GM23338 (cell line): Measurements from ENCODE around the gene THADA.

Experiments used
- CREB1 ChIP-seq: fragments of 250-450 bp; sonication (Bioruptor Pico); IDR thresholded peaks from 2 replicates; pipeline ENCODE4 v1.5.0; 2020; ENCODE audit warnings: low read depth, mild to moderate bottlenecking, moderate library complexity
- EZH2 ChIP-seq: fragments of 200-600 bp; sonication (generic); IDR thresholded peaks from one replicate; pipeline ENCODE4 v1.8.0; 2017; ENCODE audit warnings: antibody characterized with exemption, mild to moderate bottlenecking, low read depth; ENCODE audit not compliant: unreplicated experiment
- EZH2phosphoT487 ChIP-seq: fragments of 200-600 bp; sonication (generic); IDR thresholded peaks from one replicate; pipeline ENCODE4 v1.8.1; 2018; ENCODE audit warnings: antibody characterized with exemption; ENCODE audit not compliant: unreplicated experiment
- JUNB ChIP-seq: IDR thresholded peaks from one replicate; pipeline ENCODE4 v1.6.1; 2016; ENCODE audit warnings: antibody characterized with exemption; ENCODE audit not compliant: unreplicated experiment
- NANOG ChIP-seq: IDR thresholded peaks from 2 replicates; pipeline ENCODE4 v1.6.1; 2016; ENCODE audit warnings: antibody characterized with exemption, borderline replicate concordance
- POLR2AphosphoS5 ChIP-seq: IDR thresholded peaks from 2 replicates; pipeline ENCODE4 v1.6.1; 2016; ENCODE audit warnings: antibody characterized with exemption, low read depth
- ZNF114 ChIP-seq: fragments of 250-450 bp; sonication (Bioruptor Pico); IDR thresholded peaks from 2 replicates; pipeline ENCODE4 v1.5.0; 2020; ENCODE audit warnings: mild to moderate bottlenecking, moderate library complexity
- ZNF331 ChIP-seq: fragments of 250-450 bp; sonication (Bioruptor Pico); IDR thresholded peaks from 2 replicates; pipeline ENCODE4 v1.5.0; 2020; ENCODE audit warnings: low read depth, mild to moderate bottlenecking, moderate library complexity
- TF ChIP-seq, protein P1 (sequence below): IDR thresholded peaks from one replicate; pipeline ENCODE4 v1.6.1; 2018; ENCODE audit warnings: antibody characterized with exemption; ENCODE audit not compliant: unreplicated experiment
- TF ChIP-seq, protein P2 (sequence below), 2 experiments: fragments of 200-600 bp in 1 of 2; sonication (generic) in 1 of 2; conservative IDR thresholded peaks; 2 replicates each; pipeline versions ENCODE4 v1.5.1 to v1.6.1; 2016 to 2017; ENCODE audit warnings: antibody characterized with exemption in 2 of 2, low read depth in 2 of 2, mild to moderate bottlenecking in 2 of 2, moderate library complexity in 1 of 2
- TF ChIP-seq, protein P3 (sequence below): IDR thresholded peaks from 2 replicates; pipeline ENCODE4 v1.6.1; 2016; ENCODE audit warnings: antibody characterized with exemption
- TF ChIP-seq, protein P4 (sequence below): fragments of 250-450 bp; sonication (Bioruptor Pico); IDR thresholded peaks from 2 replicates; pipeline ENCODE4 v1.5.0; 2020; ENCODE audit warnings: mild to moderate bottlenecking, moderate library complexity

DNA sequence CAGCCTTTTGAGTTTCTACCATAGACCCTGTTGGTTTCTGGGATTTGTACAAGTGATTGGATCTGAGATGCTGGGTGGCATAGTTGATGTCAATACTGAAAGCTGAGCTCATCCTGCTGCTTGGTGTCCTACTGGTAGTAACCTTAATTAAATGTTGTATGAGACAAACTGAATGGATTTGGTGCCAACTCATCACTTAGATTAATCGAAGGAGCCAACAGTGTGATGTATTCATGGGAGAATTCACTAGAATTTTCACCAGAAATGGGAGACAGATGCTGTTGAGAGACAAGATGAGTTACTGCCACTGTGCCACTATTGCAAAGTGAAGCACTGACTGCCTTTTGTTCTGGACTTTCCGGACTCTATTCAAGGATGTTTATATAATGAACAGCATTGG, 158.5 kb downstream of the THADA start:
- TF ChIP-seq, protein P1, sequence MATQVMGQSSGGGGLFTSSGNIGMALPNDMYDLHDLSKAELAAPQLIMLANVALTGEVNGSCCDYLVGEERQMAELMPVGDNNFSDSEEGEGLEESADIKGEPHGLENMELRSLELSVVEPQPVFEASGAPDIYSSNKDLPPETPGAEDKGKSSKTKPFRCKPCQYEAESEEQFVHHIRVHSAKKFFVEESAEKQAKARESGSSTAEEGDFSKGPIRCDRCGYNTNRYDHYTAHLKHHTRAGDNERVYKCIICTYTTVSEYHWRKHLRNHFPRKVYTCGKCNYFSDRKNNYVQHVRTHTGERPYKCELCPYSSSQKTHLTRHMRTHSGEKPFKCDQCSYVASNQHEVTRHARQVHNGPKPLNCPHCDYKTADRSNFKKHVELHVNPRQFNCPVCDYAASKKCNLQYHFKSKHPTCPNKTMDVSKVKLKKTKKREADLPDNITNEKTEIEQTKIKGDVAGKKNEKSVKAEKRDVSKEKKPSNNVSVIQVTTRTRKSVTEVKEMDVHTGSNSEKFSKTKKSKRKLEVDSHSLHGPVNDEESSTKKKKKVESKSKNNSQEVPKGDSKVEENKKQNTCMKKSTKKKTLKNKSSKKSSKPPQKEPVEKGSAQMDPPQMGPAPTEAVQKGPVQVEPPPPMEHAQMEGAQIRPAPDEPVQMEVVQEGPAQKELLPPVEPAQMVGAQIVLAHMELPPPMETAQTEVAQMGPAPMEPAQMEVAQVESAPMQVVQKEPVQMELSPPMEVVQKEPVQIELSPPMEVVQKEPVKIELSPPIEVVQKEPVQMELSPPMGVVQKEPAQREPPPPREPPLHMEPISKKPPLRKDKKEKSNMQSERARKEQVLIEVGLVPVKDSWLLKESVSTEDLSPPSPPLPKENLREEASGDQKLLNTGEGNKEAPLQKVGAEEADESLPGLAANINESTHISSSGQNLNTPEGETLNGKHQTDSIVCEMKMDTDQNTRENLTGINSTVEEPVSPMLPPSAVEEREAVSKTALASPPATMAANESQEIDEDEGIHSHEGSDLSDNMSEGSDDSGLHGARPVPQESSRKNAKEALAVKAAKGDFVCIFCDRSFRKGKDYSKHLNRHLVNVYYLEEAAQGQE: no peak
- TF ChIP-seq, protein P2, sequence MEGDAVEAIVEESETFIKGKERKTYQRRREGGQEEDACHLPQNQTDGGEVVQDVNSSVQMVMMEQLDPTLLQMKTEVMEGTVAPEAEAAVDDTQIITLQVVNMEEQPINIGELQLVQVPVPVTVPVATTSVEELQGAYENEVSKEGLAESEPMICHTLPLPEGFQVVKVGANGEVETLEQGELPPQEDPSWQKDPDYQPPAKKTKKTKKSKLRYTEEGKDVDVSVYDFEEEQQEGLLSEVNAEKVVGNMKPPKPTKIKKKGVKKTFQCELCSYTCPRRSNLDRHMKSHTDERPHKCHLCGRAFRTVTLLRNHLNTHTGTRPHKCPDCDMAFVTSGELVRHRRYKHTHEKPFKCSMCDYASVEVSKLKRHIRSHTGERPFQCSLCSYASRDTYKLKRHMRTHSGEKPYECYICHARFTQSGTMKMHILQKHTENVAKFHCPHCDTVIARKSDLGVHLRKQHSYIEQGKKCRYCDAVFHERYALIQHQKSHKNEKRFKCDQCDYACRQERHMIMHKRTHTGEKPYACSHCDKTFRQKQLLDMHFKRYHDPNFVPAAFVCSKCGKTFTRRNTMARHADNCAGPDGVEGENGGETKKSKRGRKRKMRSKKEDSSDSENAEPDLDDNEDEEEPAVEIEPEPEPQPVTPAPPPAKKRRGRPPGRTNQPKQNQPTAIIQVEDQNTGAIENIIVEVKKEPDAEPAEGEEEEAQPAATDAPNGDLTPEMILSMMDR (conservative IDR thresholded peaks at IDR 0.05; ENCODE audit: low read depth in 2 of 2): no peak
- TF ChIP-seq POLR2AphosphoS5: no peak
- TF ChIP-seq CREB1: no peak
- TF ChIP-seq, protein P3, sequence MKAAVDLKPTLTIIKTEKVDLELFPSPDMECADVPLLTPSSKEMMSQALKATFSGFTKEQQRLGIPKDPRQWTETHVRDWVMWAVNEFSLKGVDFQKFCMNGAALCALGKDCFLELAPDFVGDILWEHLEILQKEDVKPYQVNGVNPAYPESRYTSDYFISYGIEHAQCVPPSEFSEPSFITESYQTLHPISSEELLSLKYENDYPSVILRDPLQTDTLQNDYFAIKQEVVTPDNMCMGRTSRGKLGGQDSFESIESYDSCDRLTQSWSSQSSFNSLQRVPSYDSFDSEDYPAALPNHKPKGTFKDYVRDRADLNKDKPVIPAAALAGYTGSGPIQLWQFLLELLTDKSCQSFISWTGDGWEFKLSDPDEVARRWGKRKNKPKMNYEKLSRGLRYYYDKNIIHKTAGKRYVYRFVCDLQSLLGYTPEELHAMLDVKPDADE: no peak
- no peak for TF ChIP-seq EZH2phosphoT487
- TF ChIP-seq EZH2: no peak
- no peak for TF ChIP-seq NANOG
- no peak for TF ChIP-seq JUNB
- TF ChIP-seq, protein P4, sequence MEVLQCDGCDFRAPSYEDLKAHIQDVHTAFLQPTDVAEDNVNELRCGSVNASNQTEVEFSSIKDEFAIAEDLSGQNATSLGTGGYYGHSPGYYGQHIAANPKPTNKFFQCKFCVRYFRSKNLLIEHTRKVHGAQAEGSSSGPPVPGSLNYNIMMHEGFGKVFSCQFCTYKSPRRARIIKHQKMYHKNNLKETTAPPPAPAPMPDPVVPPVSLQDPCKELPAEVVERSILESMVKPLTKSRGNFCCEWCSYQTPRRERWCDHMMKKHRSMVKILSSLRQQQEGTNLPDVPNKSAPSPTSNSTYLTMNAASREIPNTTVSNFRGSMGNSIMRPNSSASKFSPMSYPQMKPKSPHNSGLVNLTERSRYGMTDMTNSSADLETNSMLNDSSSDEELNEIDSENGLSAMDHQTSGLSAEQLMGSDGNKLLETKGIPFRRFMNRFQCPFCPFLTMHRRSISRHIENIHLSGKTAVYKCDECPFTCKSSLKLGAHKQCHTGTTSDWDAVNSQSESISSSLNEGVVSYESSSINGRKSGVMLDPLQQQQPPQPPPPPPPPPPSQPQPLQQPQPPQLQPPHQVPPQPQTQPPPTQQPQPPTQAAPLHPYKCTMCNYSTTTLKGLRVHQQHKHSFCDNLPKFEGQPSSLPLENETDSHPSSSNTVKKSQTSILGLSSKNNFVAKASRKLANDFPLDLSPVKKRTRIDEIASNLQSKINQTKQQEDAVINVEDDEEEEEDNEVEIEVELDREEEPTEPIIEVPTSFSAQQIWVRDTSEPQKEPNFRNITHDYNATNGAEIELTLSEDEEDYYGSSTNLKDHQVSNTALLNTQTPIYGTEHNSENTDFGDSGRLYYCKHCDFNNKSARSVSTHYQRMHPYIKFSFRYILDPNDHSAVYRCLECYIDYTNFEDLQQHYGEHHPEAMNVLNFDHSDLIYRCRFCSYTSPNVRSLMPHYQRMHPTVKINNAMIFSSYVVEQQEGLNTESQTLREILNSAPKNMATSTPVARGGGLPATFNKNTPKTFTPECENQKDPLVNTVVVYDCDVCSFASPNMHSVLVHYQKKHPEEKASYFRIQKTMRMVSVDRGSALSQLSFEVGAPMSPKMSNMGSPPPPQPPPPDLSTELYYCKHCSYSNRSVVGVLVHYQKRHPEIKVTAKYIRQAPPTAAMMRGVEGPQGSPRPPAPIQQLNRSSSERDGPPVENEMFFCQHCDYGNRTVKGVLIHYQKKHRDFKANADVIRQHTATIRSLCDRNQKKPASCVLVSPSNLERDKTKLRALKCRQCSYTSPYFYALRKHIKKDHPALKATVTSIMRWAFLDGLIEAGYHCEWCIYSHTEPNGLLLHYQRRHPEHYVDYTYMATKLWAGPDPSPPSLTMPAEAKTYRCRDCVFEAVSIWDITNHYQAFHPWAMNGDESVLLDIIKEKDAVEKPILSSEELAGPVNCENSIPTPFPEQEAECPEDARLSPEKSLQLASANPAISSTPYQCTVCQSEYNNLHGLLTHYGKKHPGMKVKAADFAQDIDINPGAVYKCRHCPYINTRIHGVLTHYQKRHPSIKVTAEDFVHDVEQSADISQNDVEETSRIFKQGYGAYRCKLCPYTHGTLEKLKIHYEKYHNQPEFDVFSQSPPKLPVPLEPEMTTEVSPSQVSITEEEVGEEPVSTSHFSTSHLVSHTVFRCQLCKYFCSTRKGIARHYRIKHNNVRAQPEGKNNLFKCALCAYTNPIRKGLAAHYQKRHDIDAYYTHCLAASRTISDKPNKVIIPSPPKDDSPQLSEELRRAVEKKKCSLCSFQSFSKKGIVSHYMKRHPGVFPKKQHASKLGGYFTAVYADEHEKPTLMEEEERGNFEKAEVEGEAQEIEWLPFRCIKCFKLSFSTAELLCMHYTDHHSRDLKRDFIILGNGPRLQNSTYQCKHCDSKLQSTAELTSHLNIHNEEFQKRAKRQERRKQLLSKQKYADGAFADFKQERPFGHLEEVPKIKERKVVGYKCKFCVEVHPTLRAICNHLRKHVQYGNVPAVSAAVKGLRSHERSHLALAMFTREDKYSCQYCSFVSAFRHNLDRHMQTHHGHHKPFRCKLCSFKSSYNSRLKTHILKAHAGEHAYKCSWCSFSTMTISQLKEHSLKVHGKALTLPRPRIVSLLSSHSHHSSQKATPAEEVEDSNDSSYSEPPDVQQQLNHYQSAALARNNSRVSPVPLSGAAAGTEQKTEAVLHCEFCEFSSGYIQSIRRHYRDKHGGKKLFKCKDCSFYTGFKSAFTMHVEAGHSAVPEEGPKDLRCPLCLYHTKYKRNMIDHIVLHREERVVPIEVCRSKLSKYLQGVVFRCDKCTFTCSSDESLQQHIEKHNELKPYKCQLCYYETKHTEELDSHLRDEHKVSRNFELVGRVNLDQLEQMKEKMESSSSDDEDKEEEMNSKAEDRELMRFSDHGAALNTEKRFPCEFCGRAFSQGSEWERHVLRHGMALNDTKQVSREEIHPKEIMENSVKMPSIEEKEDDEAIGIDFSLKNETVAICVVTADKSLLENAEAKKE (CRISPR knock-in tag): no peak
- TF ChIP-seq ZNF114 (CRISPR knock-in tag): no peak
- no peak for TF ChIP-seq ZNF331 (CRISPR knock-in tag)
